HTR-8/SVneo (cell line): ENCODE results near the gene PSMB7.

Source experiments
- DNase-seq: peaks from one replicate; pipeline ENCODE4 v3.0.0; 2011; ENCODE audit warnings: low spot score, mixed read lengths; ENCODE audit not compliant: insufficient read length
- FAIRE-seq: peaks from 2 replicates; lab custom pipeline; 2011; peaks lifted over from hg19 to GRCh38; lab: Jason Lieb, UNC

The PSMB7 gene

GRCh38 chr9:124359855-124360678 lies 55.2 kb downstream of the PSMB7 start:
- no peak for FAIRE-seq
- DNase-seq, result no peak

DNA sequence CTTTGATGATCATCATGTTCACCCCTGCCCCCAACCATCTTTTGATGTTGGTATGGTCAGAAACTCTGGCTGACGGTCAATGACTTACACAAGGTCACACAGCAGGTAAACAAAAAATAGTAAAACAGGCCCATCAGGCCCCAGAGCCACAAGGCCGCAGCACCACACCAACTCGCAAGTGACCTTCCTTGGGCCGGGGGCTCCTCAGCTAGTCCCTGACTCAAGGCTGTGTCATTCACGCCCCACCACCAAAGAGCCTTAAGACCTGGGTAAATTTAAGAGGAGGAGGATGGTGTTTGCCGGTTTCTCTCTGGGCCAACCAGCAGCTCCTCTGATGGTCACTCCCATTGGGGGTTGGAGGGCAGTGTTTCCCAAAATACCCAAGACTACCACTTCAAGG lies 55.8 kb downstream of the PSMB7 start:
- no peak for FAIRE-seq
- DNase-seq, result no peak

DNA sequence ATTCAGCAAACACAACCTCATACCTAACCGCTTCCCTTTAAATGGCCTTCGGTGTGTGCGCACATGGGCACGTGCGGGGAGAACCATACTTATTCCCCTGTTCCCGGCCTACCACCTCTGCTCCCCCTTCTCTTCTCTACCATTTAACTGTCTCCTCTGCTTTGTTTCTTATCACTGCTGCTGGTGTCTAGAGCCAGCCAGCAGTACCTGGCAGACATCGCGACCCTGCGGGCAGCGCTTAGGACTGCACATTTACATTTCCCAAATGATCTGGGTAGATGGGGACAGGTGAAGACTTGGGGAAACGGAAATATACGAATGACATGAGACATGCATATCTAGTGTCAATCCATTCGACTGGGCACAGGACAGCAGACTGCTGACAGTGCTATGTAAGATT lies 56.6 kb downstream of the PSMB7 start:
- DNase-seq, result no peak
- no peak for FAIRE-seq

- no peak for FAIRE-seq
- DNase-seq, result no peak
Measured at GRCh38 chr9:124357721-124358361, 57.4 kb downstream of the PSMB7 start.

- no peak for DNase-seq
- no peak for FAIRE-seq
Measured at GRCh38 chr9:124356745-124357390, 58.4 kb downstream of the PSMB7 start.

- DNase-seq (no peak), FAIRE-seq (no peak)
Measured at GRCh38 chr9:124355941-124356744, 59.1 kb downstream of the PSMB7 start.

GRCh38 chr9:124355039-124355940 lies 60.0 kb downstream of the PSMB7 start:
- no peak for FAIRE-seq
- DNase-seq, result no peak

- FAIRE-seq (no peak), DNase-seq (no peak)
Measured at GRCh38 chr9:124354346-124355038, 60.8 kb downstream of the PSMB7 start.

DNA sequence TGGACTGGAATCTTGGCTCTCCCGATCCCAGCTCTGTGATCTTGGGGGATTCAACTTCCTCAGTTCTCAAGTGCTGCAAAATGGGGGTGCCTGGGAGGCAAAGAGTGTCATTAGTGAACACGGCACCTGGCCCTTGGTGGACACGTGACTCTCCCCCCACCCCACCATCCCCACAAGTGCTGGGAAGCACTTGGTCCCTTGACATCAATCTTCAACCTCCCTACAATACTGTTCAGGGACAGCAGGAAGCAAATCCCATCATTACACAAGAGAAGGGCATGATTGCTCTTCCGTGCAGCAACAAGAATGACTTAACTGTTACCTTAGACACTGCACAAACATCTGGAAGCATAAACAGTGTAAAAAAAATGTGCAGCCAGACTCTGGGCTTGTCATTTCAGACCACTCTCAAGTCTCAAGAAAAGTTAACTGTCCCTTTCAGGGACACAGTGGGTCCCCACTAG lies 61.4 kb downstream of the PSMB7 start:
- FAIRE-seq (no peak), DNase-seq (no peak)

DNA sequence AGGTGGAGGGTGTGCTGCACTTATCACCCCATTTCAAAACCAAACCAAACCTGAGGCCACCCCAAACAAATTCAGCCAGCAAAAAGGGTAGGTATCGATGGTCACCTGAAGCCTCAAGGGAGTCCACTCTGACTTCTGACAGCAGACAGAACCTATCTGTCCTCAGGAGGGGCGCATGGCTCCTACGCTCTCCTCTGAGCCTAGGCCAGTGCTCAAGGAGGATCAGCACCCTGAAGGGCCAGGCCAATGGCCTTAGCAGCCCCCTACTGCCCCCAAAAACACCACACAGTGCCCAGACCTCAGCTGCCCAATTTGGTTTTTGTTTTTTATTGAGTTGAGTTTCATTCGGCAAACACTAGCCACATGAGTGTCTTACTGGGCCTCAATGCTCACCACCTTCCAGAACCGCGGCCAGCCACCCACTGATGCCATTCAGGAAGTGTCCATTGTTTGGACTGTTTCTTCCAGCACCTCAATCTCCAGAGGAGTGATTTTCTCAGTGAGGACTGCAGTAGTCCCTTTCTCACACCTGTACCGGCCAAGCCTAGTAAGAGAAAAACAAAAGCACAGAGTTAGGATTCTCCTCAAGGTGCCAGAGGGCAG lies 62.0 kb downstream of the PSMB7 start:
- FAIRE-seq (no peak), DNase-seq (no peak)

DNA sequence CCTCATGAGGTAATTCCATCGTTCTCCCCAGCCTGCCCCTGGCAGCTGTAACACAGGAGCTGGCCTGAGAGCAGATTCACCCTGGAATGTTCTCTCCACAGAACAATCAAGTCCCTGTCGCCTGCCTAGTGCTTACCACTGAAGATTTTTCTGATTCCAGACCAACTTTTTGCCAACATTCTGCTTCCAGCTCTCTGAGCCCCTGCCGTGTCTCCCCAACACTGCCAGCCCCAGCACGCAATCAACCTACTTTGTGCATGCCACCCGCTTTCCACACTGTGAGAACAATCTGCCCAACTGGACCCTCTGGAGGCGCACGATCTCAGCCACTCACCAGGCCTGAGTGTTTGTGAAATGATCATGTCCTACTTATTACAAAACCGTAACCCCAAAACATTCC lies 62.6 kb downstream of the PSMB7 start:
- DNase-seq (no peak), FAIRE-seq (no peak)

GRCh38 chr9:124351672-124352468 lies 63.4 kb downstream of the PSMB7 start:
- DNase-seq, result no peak
- FAIRE-seq, result no peak

DNA sequence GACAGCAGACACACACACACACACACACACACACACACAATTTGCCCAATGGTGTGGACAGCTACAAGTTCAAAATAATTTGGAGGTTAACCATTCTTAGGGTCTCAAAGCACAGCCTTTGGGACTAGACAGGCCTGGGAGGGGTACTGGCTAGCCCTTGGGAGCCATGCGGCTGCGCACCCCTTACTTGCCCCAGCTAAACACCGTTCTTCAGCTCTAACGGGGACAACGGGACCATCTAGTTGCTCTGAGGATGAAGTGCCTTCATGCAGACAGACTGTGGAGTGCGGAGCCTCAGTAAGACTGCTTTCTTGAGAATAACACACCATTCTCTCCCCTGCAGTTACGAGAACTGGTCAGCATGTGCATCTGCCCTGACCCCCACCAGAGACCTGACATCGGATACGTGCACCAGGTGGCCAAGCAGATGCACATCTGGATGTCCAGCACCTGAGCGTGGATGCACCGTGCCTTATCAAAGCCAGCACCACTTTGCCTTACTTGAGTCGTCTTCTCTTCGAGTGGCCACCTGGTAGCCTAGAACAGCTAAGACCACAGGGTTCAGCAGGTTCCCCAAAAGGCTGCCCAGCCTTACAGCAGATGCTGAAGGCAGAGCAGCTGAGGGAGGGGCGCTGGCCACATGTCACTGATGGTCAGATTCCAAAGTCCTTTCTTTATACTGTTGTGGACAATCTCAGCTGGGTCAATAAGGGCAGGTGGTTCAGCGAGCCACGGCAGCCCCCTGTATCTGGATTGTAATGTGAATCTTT lies 64.6 kb downstream of the PSMB7 start:
- no peak for FAIRE-seq
- no peak for DNase-seq

- FAIRE-seq (no peak), DNase-seq (no peak)
Measured at GRCh38 chr9:124349675-124350493, 65.4 kb downstream of the PSMB7 start.

DNA sequence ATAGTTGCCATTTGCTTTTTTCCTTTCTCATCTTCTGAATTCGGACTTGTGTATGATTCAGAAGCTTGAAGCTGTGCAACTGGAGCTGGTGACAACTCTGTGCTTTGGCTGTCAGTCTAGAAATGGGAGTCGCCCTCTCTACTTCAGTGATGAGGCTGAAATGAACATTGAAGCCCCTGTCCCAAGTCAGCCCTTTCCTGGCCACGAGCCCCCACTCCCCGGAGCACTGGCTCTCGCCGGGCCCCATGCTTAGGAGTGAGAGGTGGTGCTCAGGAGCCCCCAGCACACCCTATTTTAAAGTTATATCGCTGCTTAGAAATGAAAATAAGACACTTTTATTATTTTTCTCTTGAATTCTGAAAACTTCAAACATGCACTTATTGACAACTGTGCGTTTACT lies 66.0 kb downstream of the PSMB7 start:
- DNase-seq (no peak), FAIRE-seq (no peak)

DNA sequence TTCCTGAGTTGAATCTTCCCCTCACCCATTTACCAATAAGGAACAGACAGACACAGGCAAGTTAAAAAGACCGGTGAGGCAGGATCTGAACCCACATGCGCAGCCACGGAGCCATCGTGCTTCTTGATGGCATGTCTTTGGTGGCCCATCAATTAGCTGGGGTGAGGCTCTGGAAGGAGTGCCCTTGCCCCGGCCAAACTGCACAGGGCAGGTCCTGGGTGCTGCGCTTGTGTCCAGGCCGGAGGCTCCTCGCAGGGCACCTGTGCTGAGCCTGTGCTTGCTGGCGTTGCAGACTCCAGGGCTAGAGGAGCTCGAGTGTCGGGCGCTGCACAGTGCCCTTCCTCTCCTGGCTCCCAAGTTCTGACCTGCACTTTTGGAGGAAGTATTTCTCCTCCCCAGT lies 66.4 kb downstream of the PSMB7 start:
- DNase-seq (no peak), FAIRE-seq (no peak)
